Measurements from ENCODE around the gene VPS33A.

Gene VPS33A

DNA sequence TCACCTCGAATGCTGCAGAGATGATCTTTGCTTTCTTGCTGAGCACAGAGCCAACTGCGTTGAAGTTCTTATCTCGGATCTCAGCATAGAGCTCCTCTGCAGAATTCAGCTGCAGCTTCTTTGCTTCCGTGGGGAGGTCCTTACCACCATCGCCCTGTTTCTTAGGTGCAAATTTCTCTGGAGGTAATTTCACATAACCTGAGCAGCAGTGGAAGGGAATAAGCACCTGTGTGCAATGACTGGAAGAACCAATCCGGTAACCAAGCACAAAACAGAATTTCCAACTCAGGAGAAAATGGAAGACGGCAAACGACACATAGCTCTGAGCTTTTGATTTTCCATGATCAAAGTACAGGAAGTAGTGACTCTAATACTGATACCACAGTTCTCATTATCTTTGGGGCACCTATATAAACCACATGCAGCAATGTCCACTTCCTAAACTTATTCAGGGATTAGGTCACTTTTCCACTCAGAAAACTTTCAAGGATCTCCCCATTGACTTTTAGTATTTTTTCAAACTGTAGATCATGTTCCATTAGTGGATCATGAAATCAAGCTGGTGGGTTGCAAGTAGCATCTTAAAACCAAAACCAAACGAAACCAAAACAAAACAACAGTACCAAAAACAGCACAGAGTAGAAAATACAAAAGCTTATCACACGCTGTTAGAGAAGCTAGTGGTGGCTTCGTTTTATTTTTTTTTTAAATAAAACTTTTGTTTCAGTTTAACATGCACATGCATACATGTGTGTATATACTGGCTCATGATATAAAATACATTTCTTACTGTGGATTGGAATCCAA is 21.5 kb downstream of the VPS33A start:
- H3K27me3 ChIP-seq (ENCODE audit: control insufficient read depth, insufficient read depth, low read length) = no peaks in the 10 kb centered on the region
- H3K9ac ChIP-seq (ENCODE audit: low read length) = no peak overlapping the region
- H3K4me3 ChIP-seq (ENCODE audit: low read length) = no peak overlapping the region
- H3K4me1 ChIP-seq (ENCODE audit: control insufficient read depth, insufficient read depth, low read length) = no peaks in the 10 kb centered on the region
- no peak overlapping the region for H3K27ac ChIP-seq (ENCODE audit: low read depth, low read length)
- H3K36me3 ChIP-seq (ENCODE audit: control insufficient read depth, insufficient read depth, low read length) = peaks cover 10% of the 10 kb centered on the region

DNA sequence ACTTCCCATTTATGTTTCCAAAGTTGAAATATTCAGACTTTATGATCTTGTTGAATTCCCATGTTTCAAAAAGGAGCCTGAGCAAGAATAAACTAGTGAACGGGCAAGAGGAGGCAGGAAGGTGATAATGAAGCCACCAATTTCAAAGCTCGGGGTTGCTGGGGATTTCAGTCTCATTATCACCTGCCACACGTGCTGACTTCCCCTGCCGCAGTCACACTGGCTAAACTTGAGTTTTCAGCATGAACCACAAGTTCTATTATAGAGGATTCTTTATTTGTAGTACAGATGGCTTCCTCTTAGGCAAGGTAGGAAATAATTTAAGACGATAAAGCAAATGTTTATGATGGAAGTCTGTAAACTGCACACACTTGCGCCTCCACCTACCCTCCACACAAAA is 22.3 kb downstream of the VPS33A start:
- H3K27me3 ChIP-seq (ENCODE audit: control insufficient read depth, insufficient read depth, low read length) = no peaks in the 10 kb centered on the region
- H3K9ac ChIP-seq (ENCODE audit: low read length) = no peak overlapping the region
- H3K4me3 ChIP-seq (ENCODE audit: low read length) = no peak overlapping the region
- no peak overlapping the region for H3K27ac ChIP-seq (ENCODE audit: low read depth, low read length)
- no peaks in the 10 kb centered on the region for H3K4me1 ChIP-seq (ENCODE audit: control insufficient read depth, insufficient read depth, low read length)
- peaks cover 7% of the 10 kb centered on the region for H3K36me3 ChIP-seq (ENCODE audit: control insufficient read depth, insufficient read depth, low read length)

DNA sequence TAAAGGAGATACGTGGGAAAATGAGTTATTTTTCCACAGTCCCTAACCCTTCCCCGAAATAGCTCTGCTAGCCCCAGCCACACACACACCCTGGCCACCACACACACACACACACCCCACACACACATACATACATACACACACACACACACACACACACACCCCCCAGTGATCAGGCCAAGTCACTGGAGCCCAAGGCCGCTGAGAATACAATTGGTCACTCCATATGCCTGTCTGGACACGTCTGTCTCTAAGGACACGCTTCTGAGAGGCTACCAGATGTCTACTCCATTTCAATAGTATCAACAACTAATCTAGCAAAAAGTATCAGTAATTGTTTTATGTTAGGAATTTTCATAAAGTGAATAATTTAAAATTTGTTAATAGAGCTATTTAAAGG is 27.4 kb downstream of the VPS33A start:
- Histone ChIP-seq H3K27me3 (ENCODE audit: control insufficient read depth, insufficient read depth, low read length) (no peaks in the 10 kb centered on the region), H3K4me1 (ENCODE audit: control insufficient read depth, insufficient read depth, low read length) (no peaks in the 10 kb centered on the region), H3K36me3 (ENCODE audit: control insufficient read depth, insufficient read depth, low read length) (peaks cover 15% of the 10 kb centered on the region), H3K4me3 (ENCODE audit: low read length) (no peak overlapping the region), H3K27ac (ENCODE audit: low read depth, low read length) (no peak overlapping the region), H3K9ac (ENCODE audit: low read length) (no peak overlapping the region)

DNA sequence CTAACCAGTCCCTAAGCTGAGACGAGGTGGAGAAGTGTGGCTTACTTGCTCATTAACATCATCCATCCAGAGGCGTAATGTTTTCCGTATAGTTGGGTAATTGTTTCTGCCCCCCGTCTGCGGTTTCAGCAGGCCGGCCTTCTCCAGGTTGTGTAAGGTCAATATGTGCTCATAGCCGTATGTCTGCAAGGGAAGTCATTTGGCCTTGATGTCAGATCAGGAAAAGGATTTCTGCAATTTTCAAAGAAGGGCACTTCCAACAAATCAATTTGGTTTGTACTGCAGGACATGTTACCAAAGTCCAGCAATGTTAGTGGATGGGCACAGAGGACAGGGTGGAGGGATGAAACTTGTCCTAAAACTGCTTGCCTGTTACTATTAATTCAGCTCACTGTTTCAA is 30.6 kb downstream of the VPS33A start:
- Histone ChIP-seq H3K4me1 (ENCODE audit: control insufficient read depth, insufficient read depth, low read length) (no peaks in the 10 kb centered on the region), H3K9ac (ENCODE audit: low read length) (no peak overlapping the region), H3K36me3 (ENCODE audit: control insufficient read depth, insufficient read depth, low read length) (peaks cover 17% of the 10 kb centered on the region), H3K27ac (ENCODE audit: low read depth, low read length) (no peak overlapping the region), H3K4me3 (ENCODE audit: low read length) (no peak overlapping the region), H3K27me3 (ENCODE audit: control insufficient read depth, insufficient read depth, low read length) (no peaks in the 10 kb centered on the region)

DNA sequence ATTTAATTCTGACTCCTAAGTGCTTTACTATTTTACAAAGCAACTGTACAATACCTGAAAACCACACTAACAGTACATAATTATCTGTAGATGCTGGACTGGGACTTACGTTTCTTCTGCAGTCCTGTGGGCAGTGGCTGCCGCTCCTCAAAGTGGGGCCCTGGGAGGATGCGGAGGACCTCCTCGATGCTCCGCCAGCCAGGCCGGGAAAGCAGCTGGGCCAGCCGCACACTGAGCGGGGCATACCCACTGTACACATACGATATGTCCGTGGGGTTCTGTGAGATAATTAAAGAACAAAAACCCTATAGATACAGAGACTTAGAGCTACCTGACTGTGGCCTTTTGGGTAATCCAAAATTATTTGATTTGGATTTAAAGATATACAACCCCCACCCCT is 33.6 kb downstream of the VPS33A start:
- Histone ChIP-seq H3K9ac (ENCODE audit: low read length) (no peak overlapping the region), H3K27ac (ENCODE audit: low read depth, low read length) (no peak overlapping the region), H3K36me3 (ENCODE audit: control insufficient read depth, insufficient read depth, low read length) (peaks cover 20% of the 10 kb centered on the region), H3K27me3 (ENCODE audit: control insufficient read depth, insufficient read depth, low read length) (no peaks in the 10 kb centered on the region), H3K4me3 (ENCODE audit: low read length) (no peak overlapping the region), H3K4me1 (ENCODE audit: control insufficient read depth, insufficient read depth, low read length) (no peaks in the 10 kb centered on the region)

DNA sequence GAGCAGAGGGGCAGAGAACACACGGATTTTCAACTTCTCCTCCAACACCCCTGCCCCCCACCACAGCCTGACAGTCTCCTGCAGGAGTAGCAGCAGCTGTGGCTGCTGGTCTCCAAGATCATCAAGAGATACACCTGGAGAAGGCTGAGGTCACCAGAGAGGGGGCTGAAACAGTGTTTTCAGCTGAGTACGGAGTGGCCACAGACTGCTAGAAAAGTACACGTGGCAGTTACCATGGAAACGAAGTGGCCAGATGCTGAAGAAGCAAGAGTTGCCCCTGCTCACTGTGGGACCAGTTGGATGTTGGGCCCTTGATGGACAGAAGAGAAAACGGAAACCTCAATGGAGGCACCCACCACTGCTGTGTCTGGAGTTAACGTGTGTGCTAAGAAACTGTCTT is 35.5 kb downstream of the VPS33A start:
- Histone ChIP-seq H3K4me3 (ENCODE audit: low read length) (no peak overlapping the region), H3K27ac (ENCODE audit: low read depth, low read length) (no peak overlapping the region), H3K36me3 (ENCODE audit: control insufficient read depth, insufficient read depth, low read length) (peaks cover 19% of the 10 kb centered on the region), H3K27me3 (ENCODE audit: control insufficient read depth, insufficient read depth, low read length) (no peaks in the 10 kb centered on the region), H3K9ac (ENCODE audit: low read length) (no peak overlapping the region), H3K4me1 (ENCODE audit: control insufficient read depth, insufficient read depth, low read length) (peaks cover 4% of the 10 kb centered on the region)

DNA sequence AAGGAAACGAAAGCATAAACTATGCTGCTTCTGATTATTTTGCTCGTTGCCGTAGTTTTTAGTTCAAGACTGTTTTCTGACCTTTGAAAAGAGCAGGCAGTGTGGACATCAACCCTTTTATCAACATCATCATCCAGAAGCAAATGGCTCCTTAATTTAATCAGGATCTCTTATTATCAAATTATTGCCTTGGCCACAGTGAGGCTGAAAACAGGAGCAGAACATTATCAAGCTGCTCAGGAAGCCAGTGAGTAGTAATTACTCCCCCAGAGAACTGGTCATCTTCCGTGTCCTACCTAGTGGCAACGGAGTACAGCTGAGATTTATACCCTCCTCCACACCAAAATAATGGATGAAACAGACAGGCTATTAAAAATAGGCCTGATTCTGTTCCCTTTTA is 38.2 kb downstream of the VPS33A start:
- Histone ChIP-seq H3K4me3 (ENCODE audit: low read length) (no peak overlapping the region), H3K27me3 (ENCODE audit: control insufficient read depth, insufficient read depth, low read length) (no peaks in the 10 kb centered on the region), H3K9ac (ENCODE audit: low read length) (no peak overlapping the region), H3K36me3 (ENCODE audit: control insufficient read depth, insufficient read depth, low read length) (peaks cover 15% of the 10 kb centered on the region), H3K4me1 (ENCODE audit: control insufficient read depth, insufficient read depth, low read length) (peaks cover 4% of the 10 kb centered on the region), H3K27ac (ENCODE audit: low read depth, low read length) (no peak overlapping the region)

DNA sequence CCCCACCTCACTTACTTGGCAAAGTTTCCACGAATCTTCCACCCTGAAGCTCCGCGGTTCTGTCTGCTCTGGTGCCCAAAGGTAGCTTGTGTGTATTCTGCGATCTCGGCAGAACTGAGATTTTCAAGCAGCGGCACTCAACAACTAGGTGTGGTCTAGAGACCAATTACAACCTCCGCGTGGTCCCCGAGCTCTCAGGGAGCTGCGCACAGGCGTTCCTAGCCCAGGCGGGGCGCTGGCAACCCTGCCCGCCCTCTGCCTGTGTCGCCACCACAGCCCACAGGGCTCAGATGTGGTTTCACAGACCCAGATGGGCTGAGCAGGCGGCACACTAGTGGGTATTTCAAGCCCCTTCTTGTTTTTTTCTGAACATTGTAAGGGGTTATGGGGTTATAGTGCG is 39.0 kb downstream of the VPS33A start:
- Histone ChIP-seq H3K36me3 (ENCODE audit: control insufficient read depth, insufficient read depth, low read length) (peaks cover 20% of the 10 kb centered on the region), H3K9ac (ENCODE audit: low read length) (no peak overlapping the region), H3K27ac (ENCODE audit: low read depth, low read length) (no peak overlapping the region), H3K4me3 (ENCODE audit: low read length) (no peak overlapping the region), H3K27me3 (ENCODE audit: control insufficient read depth, insufficient read depth, low read length) (no peaks in the 10 kb centered on the region), H3K4me1 (ENCODE audit: control insufficient read depth, insufficient read depth, low read length) (peaks cover 4% of the 10 kb centered on the region)

DNA sequence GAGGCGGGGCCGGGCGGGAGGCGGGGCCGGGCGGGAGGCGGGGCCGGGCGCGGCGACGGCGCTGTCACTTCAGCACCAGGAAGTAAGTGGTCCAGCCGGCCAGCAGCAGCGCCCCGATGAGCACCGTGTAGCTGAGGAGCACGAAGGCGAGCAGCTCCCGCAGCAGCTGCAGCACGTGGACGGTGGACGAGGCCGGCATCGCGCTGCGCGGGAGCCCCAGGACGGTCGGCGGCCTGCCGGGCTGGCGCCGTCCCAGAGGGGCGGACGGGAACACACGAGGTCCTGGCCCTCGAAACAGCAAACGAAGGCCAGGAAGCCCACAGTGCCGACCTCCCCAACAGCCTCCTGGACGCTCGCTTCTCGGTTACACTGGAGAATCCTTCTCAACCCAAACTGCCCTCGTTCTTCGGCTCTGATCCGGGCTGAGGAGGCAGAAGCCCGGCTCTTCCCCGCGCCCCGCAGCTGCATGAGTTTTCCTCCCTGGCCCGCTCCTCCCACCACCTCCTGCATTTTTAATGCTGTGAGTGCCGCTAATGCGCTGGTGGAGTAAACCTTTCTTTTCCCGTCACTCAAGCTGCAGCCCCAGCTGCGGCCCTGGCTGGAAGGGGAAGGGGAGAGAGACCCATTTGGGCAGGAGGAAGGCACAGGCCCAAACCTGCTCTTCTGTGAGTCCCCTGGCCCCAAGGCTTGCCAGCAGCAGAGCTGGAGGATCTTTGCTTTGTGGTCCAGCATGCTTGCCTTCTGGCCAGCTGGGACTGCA is 39.7 kb downstream of the VPS33A start:
- H3K4me1 ChIP-seq (ENCODE audit: control insufficient read depth, insufficient read depth, low read length) = peaks cover 4% of the 10 kb centered on the region
- H3K9ac ChIP-seq (ENCODE audit: low read length) = no peak overlapping the region
- peaks cover 20% of the 10 kb centered on the region for H3K36me3 ChIP-seq (ENCODE audit: control insufficient read depth, insufficient read depth, low read length)
- H3K4me3 ChIP-seq (ENCODE audit: low read length) = peak overlapping the region; percentile 52
- H3K27me3 ChIP-seq (ENCODE audit: control insufficient read depth, insufficient read depth, low read length) = no peaks in the 10 kb centered on the region
- H3K27ac ChIP-seq (ENCODE audit: low read depth, low read length) = no peak overlapping the region

DNA sequence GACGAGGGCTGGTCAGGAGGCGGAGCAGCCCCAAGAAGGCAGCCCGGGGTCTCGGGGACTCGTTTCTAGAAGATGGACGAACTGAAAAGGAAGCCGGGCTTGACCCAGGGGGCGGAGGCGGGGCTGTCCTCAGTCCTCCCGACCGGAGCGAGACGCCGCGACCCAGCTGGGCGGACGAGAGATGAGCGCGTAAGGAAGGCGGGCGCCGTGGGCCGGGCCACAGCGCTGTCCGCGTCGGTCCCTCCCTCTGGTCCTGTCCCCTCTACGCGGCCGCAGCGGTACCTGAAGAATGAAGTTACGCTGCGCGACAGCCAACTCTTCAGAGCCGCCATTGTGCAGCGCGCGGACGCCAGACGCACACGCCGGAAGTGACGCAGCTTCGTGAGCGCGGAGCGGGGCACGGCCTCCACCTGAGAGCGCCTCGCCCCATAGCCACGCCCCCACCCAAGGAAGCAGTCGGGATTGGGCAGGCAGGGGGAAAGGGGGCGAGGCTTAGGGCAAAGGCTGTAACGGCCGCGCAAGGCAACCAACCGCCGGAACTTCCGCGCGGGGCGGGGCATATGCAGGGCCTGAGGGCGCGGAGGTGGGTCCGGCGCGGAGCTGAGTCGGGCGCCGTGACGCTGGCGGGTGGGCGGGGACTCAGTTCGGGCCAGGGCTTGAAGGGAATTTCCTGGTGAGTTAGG is 40.5 kb downstream of the VPS33A start, which contains the start of gene DIABLO:
Gene DIABLO (minus strand): TSS at position 370 of the 683 bp plus-strand sequence. CDS start 38 bp downstream, at position 332.
- H3K27me3 ChIP-seq (ENCODE audit: control insufficient read depth, insufficient read depth, low read length) = no peaks in the 10 kb centered on the region
- H3K36me3 ChIP-seq (ENCODE audit: control insufficient read depth, insufficient read depth, low read length) = peaks cover 22% of the 10 kb centered on the region
- H3K27ac ChIP-seq (ENCODE audit: low read depth, low read length) = peak within 1 kb of the TSS; percentile 97
- H3K4me3 ChIP-seq (ENCODE audit: low read length) = peak within 1 kb of the TSS; percentile 91
- peak within 1 kb of the TSS; percentile 97 for H3K9ac ChIP-seq (ENCODE audit: low read length)
- peaks cover 4% of the 10 kb centered on the region for H3K4me1 ChIP-seq (ENCODE audit: control insufficient read depth, insufficient read depth, low read length)

DNA sequence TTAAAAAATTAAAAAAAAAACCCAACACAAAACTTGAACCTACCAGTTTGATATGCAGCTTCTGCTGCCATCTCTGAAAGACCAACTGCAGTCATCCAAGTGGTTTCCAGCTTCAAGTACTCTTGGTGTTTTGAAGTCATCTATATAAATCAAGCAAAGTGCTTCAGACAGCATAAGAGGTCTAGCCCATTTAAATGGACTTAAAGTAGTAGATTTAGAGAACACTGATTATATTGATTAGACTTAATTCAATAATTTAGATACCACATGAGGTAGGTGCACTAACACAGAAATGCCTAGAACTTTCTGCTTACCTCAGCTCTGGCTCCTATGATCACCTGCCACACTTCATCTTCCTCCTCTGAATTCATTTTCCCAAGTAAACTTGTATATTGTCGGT is 49.8 kb downstream of the VPS33A start:
- H3K9ac ChIP-seq (ENCODE audit: low read length) = no peak overlapping the region
- H3K4me3 ChIP-seq (ENCODE audit: low read length) = no peak overlapping the region
- peaks cover 37% of the 10 kb centered on the region for H3K36me3 ChIP-seq (ENCODE audit: control insufficient read depth, insufficient read depth, low read length)
- H3K4me1 ChIP-seq (ENCODE audit: control insufficient read depth, insufficient read depth, low read length) = no peaks in the 10 kb centered on the region
- no peaks in the 10 kb centered on the region for H3K27me3 ChIP-seq (ENCODE audit: control insufficient read depth, insufficient read depth, low read length)
- no peak overlapping the region for H3K27ac ChIP-seq (ENCODE audit: low read depth, low read length)

DNA sequence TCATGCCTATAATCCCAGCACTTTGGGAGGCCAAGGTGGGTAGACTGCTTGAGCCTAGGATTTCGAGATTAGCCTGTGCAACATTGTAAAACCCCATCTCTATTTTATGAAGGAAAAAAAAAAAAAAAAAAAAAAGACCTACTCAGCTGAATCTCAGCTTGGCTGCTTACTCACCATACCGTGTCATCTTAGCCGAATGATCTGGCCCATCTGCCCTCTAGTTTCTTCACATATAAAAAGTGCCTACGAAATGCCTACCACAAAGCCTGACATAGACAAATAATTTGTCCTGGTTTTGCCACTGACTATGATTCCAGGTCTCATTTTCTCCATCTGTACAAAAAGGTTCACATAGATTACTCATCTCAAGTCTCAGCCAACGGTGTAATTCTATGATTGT is 50.5 kb downstream of the VPS33A start:
- Histone ChIP-seq H3K9ac (ENCODE audit: low read length) (no peak overlapping the region), H3K4me1 (ENCODE audit: control insufficient read depth, insufficient read depth, low read length) (no peaks in the 10 kb centered on the region), H3K27ac (ENCODE audit: low read depth, low read length) (no peak overlapping the region), H3K27me3 (ENCODE audit: control insufficient read depth, insufficient read depth, low read length) (no peaks in the 10 kb centered on the region), H3K36me3 (ENCODE audit: control insufficient read depth, insufficient read depth, low read length) (peaks cover 35% of the 10 kb centered on the region), H3K4me3 (ENCODE audit: low read length) (no peak overlapping the region)

Measured in rectal smooth muscle tissue (tissue), 1 donor.